K562 (cell line): ENCODE results near the gene NDUFAF8. TPM values are rescaled to one million over a fixed set of nuclear protein-coding genes. Genes with fewer than 3 reads are reported as not detected.

Experiments
- polyA plus RNA-seq, 8 experiments: library from polyadenylated mRNA; depleted of rRNA in 4 of 8; stranded (reverse) in 5 of 8; unstranded in 3 of 8; fragments of >200 nt; fragmentation: Nextera tagmentation in 2 of 8; fragmentation: Illumina TruSeq in 1 of 8; extraction: Ambion mirVana in 2 of 8; extraction: Trizol in 1 of 8; gene quantifications; 2 replicates each; pipeline versions ENCODE4 v1.2.1 to v1.2.3, GENCODE V29; 2011 to 2014; ENCODE audit warnings: inconsistent platforms in 1 of 8, missing spikeins in 1 of 8
- total RNA-seq, 7 experiments: library from RNA; depleted of rRNA in 6 of 7; stranded (reverse); fragments of >200 nt in 6 of 7; fragmentation: Illumina TruSeq in 2 of 7; extraction: Trizol in 2 of 7; gene quantifications; 2 replicates each; pipeline versions ENCODE4 v1.2.1 to v1.2.3, GENCODE V29; 2011 to 2021; ENCODE audit warnings: low replicate concordance in 1 of 7
- TF ChIP-seq, protein P1 (sequence below), 2 experiments: fragments of 450-650 bp in 1 of 2; sonication (generic) in 1 of 2; formaldehyde crosslinking in 1 of 2; IDR thresholded peaks; 2 replicates each; pipeline versions ENCODE4 v1.7.1 to v1.9.0; 2016 to 2022; ENCODE audit warnings: inconsistent platforms in 1 of 2, mild to moderate bottlenecking in 1 of 2, missing genetic modification reagents in 1 of 2

The NDUFAF8 gene
- total and polyA plus RNA-seq, 9 of the 15 experiments (the other 6 are each of a cell fraction or from before 2014, with no cell fraction given), result 13.5 to 144 (median 90.0) TPM

DNA sequence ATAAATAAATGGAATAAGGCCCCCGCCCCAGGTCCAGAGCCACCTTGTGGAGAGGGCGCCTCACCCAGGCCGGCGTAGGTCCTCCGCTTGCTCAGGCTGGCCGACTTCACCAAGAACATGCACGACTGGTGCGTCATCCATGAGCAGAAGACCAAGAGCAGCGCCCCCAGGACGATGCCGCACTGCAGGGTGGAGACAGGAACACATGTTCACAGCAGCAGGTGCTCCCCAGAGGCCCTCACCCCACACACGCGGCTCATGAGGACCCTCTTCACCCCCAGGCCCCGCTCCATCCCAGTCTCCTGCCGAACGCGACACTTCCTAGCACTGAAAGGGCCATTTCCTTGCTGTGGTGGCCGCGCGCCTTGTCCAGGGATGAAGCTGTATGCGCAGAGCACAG, 50.5 kb downstream of the NDUFAF8 start (continued):
- TF ChIP-seq, protein P1, sequence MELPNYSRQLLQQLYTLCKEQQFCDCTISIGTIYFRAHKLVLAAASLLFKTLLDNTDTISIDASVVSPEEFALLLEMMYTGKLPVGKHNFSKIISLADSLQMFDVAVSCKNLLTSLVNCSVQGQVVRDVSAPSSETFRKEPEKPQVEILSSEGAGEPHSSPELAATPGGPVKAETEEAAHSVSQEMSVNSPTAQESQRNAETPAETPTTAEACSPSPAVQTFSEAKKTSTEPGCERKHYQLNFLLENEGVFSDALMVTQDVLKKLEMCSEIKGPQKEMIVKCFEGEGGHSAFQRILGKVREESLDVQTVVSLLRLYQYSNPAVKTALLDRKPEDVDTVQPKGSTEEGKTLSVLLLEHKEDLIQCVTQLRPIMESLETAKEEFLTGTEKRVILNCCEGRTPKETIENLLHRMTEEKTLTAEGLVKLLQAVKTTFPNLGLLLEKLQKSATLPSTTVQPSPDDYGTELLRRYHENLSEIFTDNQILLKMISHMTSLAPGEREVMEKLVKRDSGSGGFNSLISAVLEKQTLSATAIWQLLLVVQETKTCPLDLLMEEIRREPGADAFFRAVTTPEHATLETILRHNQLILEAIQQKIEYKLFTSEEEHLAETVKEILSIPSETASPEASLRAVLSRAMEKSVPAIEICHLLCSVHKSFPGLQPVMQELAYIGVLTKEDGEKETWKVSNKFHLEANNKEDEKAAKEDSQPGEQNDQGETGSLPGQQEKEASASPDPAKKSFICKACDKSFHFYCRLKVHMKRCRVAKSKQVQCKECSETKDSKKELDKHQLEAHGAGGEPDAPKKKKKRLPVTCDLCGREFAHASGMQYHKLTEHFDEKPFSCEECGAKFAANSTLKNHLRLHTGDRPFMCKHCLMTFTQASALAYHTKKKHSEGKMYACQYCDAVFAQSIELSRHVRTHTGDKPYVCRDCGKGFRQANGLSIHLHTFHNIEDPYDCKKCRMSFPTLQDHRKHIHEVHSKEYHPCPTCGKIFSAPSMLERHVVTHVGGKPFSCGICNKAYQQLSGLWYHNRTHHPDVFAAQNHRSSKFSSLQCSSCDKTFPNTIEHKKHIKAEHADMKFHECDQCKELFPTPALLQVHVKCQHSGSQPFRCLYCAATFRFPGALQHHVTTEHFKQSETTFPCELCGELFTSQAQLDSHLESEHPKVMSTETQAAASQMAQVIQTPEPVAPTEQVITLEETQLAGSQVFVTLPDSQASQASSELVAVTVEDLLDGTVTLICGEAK (IDR thresholded peaks at IDR 0.05), result no peak
- TF ChIP-seq, protein P1 (CRISPR knock-in tag; IDR thresholded peaks at IDR 0.05), result no peak
- TF ChIP-seq, all 486 proteins: peak for 2
